K562 (cell line): Measurements from ENCODE around the gene SPATA45. TPM values are rescaled to one million over a fixed set of nuclear protein-coding genes. Genes with fewer than 3 reads are reported as not detected.
A peak's percentile ranks its signal among the peaks of the same experiment; 100 is the strongest.

Experiments
- BDP1 ChIP-seq: IDR thresholded peaks from 3 replicates; pipeline ENCODE4 v1.6.1; 2011; ENCODE audit not compliant: insufficient read length, insufficient read depth
- BMI1 ChIP-seq: fragments of 150-350 bp; IDR thresholded peaks from 2 replicates; pipeline ENCODE4 v1.6.1; 2014; ENCODE audit warnings: low read length
- DEAF1 ChIP-seq: fragments of 450-650 bp; formaldehyde crosslinking; IDR thresholded peaks from 2 replicates; pipeline ENCODE4 v1.4.0; 2020; ENCODE audit warnings: mild to moderate bottlenecking, moderate library complexity
- ETV6 ChIP-seq, 3 experiments: fragments of 150-350 bp in 1 of 3; sonication (generic) in 1 of 3; formaldehyde crosslinking in 1 of 3; IDR thresholded peaks; 2 replicates each; pipeline versions ENCODE4 v1.6.1 to v1.8.0; 2014 to 2022; ENCODE audit warnings: borderline replicate concordance in 2 of 3, low read depth in 2 of 3, antibody characterized with exemption in 1 of 3, low read length in 1 of 3, mild to moderate bottlenecking in 1 of 3, missing genetic modification reagents in 1 of 3
- GATAD2B ChIP-seq: fragments of 450-650 bp; IDR thresholded peaks from 2 replicates; pipeline ENCODE4 v1.6.1; 2017; ENCODE audit warnings: mild to moderate bottlenecking, borderline replicate concordance
- HIVEP1 ChIP-seq: fragments of 250-450 bp; sonication (Bioruptor Pico); IDR thresholded peaks from 2 replicates; pipeline ENCODE4 v1.4.0; 2020; ENCODE audit warnings: mild to moderate bottlenecking
- polyA plus RNA-seq, 8 experiments: library from polyadenylated mRNA; depleted of rRNA in 4 of 8; stranded (reverse) in 5 of 8; unstranded in 3 of 8; fragments of >200 nt; fragmentation: Nextera tagmentation in 2 of 8; fragmentation: Illumina TruSeq in 1 of 8; extraction: Ambion mirVana in 2 of 8; extraction: Trizol in 1 of 8; gene quantifications; 2 replicates each; pipeline versions ENCODE4 v1.2.1 to v1.2.3, GENCODE V29; 2011 to 2014; ENCODE audit warnings: inconsistent platforms in 1 of 8, missing spikeins in 1 of 8
- total RNA-seq, 7 experiments: library from RNA; depleted of rRNA in 6 of 7; stranded (reverse); fragments of >200 nt in 6 of 7; fragmentation: Illumina TruSeq in 2 of 7; extraction: Trizol in 2 of 7; gene quantifications; 2 replicates each; pipeline versions ENCODE4 v1.2.1 to v1.2.3, GENCODE V29; 2011 to 2021; ENCODE audit warnings: low replicate concordance in 1 of 7
- TF ChIP-seq, protein P1 (sequence below): fragments of 450-650 bp; IDR thresholded peaks from 2 replicates; pipeline ENCODE4 v1.6.1; 2016; ENCODE audit warnings: antibody characterized with exemption
- TF ChIP-seq, protein P2 (sequence below), 2 experiments: fragments of 450-650 bp; IDR thresholded peaks; 2 replicates each; pipeline ENCODE4 v1.6.1; 2016; ENCODE audit warnings: mild to moderate bottlenecking in 2 of 2, borderline replicate concordance in 1 of 2, low read depth in 1 of 2, moderate library complexity in 1 of 2

SPATA45 gene
- total and polyA plus RNA-seq, 9 of the 15 experiments (the other 6 are each of a cell fraction or from before 2014, with no cell fraction given), result 0.18 TPM; not detected in 8

- TF ChIP-seq, protein P1, sequence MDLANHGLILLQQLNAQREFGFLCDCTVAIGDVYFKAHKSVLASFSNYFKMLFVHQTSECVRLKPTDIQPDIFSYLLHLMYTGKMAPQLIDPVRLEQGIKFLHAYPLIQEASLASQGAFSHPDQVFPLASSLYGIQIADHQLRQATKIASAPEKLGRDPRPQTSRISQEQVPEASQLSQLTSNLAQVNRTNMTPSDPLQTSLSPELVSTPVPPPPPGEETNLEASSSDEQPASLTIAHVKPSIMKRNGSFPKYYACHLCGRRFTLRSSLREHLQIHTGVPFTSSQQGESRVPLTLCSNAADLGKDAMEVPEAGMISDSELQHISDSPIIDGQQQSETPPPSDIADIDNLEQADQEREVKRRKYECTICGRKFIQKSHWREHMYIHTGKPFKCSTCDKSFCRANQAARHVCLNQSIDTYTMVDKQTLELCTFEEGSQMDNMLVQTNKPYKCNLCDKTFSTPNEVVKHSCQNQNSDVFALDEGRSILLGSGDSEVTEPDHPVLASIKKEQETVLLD, result no peak
- TF ChIP-seq HIVEP1 (no peak), DEAF1 (CRISPR knock-in tag) (peak; percentile 45), ETV6 (IDR thresholded peaks at IDR 0.05; ENCODE audit: borderline replicate concordance in 1 of 2, low read depth in 2 of 2, low read length in 1 of 2) (no peak), ETV6 (CRISPR knock-in tag; IDR thresholded peaks at IDR 0.05; ENCODE audit: borderline replicate concordance) (no peak), BMI1 (no peak), BDP1 (no peak), GATAD2B (0 out of 2 replicates have a peak, but pooled peaks have one; percentile 39)
- TF ChIP-seq, protein P2, sequence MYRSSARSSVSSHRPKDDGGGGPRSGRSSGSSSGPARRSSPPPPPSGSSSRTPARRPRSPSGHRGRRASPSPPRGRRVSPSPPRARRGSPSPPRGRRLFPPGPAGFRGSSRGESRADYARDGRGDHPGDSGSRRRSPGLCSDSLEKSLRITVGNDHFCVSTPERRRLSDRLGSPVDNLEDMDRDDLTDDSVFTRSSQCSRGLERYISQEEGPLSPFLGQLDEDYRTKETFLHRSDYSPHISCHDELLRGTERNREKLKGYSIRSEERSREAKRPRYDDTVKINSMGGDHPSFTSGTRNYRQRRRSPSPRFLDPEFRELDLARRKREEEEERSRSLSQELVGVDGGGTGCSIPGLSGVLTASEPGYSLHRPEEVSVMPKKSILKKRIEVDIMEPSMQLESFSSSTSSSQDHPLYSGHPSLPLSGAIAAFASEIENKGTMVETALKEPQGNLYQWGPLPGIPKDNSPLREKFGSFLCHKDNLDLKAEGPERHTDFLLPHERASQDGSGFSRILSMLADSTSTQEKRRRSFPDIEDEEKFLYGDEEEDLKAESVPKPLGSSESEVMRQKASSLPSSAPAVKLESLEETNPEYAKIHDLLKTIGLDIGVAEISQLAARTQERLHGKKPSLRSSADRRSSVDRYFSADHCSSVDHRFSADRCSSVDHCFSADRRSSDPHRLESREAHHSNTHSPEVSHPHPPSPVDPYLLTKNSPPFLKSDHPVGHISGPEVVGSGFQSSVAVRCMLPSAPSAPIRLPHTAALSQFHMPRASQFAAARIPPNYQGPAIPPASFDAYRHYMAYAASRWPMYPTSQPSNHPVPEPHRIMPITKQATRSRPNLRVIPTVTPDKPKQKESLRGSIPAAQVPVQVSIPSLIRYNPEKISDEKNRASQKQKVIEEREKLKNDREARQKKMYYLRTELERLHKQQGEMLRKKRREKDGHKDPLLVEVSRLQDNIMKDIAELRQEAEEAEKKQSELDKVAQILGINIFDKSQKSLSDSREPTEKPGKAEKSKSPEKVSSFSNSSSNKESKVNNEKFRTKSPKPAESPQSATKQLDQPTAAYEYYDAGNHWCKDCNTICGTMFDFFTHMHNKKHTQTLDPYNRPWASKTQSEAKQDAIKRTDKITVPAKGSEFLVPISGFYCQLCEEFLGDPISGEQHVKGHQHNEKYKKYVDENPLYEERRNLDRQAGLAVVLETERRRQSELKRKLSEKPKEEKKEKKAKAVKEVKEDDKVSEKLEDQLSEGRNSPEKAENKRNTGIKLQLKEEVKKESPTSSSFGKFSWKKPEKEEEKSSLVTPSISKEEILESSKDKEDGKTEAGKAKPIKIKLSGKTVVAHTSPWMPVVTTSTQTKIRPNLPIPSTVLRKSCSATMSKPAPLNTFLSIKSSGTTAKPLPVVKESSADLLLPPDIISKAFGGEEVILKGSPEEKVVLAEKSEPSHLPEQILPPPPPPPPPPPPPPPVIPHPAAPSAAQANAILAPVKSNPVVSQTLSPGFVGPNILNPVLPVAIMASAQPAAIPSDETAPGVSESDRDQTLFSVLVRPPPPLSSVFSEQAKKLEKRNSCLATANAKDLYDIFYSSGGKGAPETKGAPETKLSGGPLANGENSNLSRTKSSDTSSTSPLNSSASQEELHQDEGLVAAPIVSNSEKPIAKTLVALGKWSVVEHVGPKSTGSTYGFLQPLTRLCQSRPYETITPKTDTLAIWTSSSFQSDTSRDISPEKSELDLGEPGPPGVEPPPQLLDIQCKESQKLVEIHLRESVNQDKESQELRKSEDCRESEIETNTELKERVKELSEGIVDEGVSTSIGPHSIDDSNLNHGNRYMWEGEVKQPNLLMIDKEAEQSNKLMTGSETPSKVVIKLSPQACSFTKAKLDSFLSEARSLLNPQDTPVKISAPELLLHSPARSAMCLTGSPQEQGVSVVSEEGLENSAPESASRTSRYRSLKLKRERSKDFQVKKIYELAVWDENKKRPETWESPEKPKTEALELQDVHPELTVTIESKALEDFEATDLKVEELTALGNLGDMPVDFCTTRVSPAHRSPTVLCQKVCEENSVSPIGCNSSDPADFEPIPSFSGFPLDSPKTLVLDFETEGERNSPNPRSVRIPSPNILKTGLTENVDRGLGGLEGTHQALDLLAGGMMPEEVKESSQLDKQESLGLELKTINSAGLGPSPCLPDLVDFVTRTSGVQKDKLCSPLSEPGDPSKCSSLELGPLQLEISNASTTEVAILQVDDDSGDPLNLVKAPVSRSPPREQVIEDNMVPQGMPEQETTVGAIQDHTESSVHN (IDR thresholded peaks at IDR 0.05; ENCODE audit: borderline replicate concordance in 1 of 2, low read depth in 1 of 2), result no peak
Observed at GRCh38 chr1:212782422-212783154, 64.9 kb downstream of the SPATA45 start (continued).
